ENCODE measurements around the gene B3GNT5. TPM values are rescaled to one million over a fixed set of nuclear protein-coding genes. Genes with fewer than 3 reads are reported as not detected.
A peak's percentile ranks its signal among the peaks of the same experiment; 100 is the strongest.

B3GNT5 gene
- total RNA-seq, 1 experiment from 2014 or later: 19.7 TPM

DNA sequence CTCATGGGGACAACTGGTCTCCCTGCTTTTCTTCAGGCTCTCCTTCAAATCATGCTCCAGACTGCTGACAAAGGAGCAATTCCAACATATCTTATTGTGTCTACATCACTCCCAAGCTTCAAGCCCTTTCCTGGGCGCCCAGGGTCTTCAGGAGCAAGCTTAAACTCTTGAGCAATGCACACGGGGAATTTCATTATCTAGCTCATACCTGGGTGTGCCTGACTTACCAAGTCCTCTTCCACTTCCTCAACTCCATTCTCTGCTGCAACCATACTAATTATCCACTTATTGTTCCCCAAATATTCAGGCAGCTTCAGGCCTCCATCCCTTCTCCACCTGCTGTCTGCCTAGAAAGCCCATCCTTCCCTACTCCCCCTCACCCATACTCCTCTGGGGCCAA lies 50.6 kb downstream of the B3GNT5 start:
- H3K4me1 ChIP-seq: peaks cover 26% of the 10 kb centered on the region
- H3K36me3 ChIP-seq: no peaks in the 10 kb centered on the region
- no peak overlapping the region for H3K4me3 ChIP-seq
- no peak overlapping the region for H3K27ac ChIP-seq
- H3K27me3 ChIP-seq: no peaks in the 10 kb centered on the region
- H3K9me3 ChIP-seq (replicated peaks): no peaks in the 10 kb centered on the region
- DNase-seq: no peak

DNA sequence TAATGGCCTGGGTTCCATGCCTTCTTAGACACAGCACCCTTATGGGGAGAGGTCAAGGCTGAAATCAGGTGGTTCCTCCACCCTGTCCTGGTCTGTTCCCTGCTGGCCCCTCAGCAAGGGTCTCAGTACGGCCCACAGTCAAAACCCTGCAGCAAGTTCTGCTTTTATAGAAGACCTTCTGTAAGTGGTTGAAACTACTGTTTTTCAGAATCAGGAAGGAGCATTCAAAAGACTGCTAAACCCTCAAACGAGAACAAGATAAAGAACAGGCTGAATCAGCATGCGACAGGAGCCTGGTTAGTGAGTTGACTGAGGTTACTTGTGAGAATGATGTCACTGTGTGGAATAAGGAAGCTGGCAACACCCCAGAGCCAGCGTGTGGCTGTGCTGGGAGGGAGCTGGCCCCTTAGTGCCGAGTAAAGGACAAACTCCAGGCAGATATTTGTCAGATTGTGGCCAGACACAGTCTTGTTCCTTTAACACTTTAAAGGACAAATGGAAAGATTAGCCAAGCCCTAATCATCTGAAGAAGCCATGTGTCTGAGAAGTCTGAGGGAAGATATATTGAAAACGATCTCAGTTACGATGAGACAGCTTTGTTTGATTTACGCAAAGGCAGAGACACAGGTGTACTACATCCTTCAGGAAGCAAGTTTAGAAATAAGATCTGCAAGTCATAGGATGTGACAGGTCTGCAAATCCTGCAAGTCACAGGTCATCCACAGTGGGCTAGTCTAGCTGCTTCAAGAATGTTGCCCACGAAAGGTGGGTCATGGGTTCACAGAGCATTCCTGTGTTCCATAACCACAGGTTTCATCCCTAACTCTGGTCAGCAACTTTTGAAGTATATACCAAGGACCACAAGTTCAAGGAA lies 54.0 kb downstream of the B3GNT5 start:
- peak; percentile 38 to 53 for DNase-seq
- H3K27me3 ChIP-seq: no peaks in the 10 kb centered on the region
- no peaks in the 10 kb centered on the region for H3K36me3 ChIP-seq
- H3K4me3 ChIP-seq: 0 out of 2 replicates have a peak overlapping the region, but pooled peaks have one; percentile 13
- peaks cover 11% of the 10 kb centered on the region for H3K4me1 ChIP-seq
- H3K9me3 ChIP-seq (replicated peaks): no peaks in the 10 kb centered on the region
- H3K27ac ChIP-seq: no peak overlapping the region

DNA sequence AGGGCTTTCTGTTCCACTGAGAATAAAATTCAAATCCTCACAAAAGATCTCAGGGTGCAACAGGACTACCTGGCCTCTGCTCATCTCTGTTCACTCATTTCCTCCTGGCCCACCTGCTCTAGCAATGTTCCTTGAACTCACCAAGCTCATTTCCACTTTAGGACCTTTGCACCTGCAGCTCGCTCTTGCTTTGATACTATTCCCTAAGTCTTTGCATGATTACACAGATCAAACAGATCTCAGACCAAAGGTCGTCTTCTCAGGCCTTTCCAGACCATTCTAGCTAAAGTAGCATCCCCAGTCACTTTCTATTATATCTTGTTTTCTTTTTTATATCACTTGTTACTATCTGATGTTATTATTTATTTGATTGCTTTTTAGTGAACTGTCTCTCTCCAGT lies 54.7 kb downstream of the B3GNT5 start:
- Histone ChIP-seq H3K4me1 (peaks cover 11% of the 10 kb centered on the region), H3K36me3 (no peaks in the 10 kb centered on the region), H3K4me3 (no peak overlapping the region), H3K27me3 (no peaks in the 10 kb centered on the region), H3K27ac (no peak overlapping the region), H3K9me3 (replicated peaks) (no peaks in the 10 kb centered on the region)
- DNase-seq: no peak

DNA sequence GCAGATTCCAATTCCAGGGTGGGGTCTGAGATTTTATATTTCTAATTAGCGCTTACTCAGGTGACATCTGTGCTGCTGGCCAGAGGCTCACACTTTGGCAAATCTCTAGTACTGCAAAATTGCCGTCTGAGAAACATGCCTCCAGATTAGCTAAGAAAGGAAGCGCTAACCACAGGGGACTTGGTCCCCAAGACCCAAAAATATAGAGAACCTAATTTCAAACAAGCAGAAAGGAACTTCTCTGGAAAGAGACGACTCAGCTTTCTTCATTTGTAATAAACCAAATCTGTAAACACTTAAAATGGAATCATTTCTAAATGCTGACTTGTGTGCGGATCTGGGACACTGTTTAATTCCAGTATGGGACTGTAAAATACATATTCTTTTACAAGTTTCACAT lies 55.7 kb downstream of the B3GNT5 start:
- DNase-seq: no peak
- Histone ChIP-seq H3K4me1 (peaks cover 11% of the 10 kb centered on the region), H3K27ac (no peak overlapping the region), H3K27me3 (no peaks in the 10 kb centered on the region), H3K4me3 (no peak overlapping the region), H3K36me3 (no peaks in the 10 kb centered on the region), H3K9me3 (replicated peaks) (no peaks in the 10 kb centered on the region)

DNA sequence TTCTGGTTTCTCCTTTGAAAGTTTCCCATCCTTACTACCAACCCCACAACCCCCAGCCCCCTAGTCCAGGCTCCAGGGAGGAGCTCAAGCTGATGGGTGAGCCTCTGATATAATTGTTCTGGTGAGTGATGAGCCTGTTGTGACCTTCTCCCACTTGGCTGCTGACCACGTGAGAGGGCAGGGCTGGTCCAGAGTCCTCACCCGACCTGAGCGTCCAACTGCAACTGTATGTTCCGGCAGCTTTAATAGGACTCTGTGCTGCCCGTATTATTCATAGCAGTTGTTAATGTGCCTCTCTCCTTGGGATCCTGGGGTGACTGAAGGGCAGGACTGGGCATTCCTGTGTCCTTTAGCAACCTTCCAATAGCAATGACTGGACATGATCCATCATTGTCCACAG lies 56.2 kb downstream of the B3GNT5 start:
- no peaks in the 10 kb centered on the region for H3K27me3 ChIP-seq
- H3K9me3 ChIP-seq (replicated peaks): no peaks in the 10 kb centered on the region
- no peak overlapping the region for H3K27ac ChIP-seq
- no peak overlapping the region for H3K4me3 ChIP-seq
- no peaks in the 10 kb centered on the region for H3K36me3 ChIP-seq
- DNase-seq: no peak
- H3K4me1 ChIP-seq: peaks cover 11% of the 10 kb centered on the region

DNA sequence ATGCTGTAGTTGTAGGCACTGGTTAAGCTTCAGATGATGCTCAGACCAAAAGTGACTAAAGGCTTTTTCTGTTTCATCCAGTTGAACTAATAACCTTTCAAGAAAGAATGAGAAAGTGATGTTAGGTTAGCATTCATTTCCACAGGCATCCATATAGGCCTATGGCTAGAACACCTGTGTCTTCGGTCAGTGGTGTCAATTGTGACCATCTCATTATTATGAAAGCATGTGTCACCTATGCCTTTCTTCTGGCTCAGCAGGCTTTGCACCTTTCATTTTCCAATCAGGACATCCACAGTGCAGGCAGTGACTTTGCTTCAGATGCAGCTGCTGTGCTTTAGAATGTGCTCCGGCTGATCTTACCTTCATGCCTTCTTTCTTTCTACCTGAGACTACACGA lies 57.9 kb downstream of the B3GNT5 start:
- Histone ChIP-seq H3K9me3 (replicated peaks) (no peaks in the 10 kb centered on the region), H3K27ac (no peak overlapping the region), H3K4me3 (no peak overlapping the region), H3K36me3 (no peaks in the 10 kb centered on the region), H3K4me1 (peaks cover 11% of the 10 kb centered on the region), H3K27me3 (no peaks in the 10 kb centered on the region)
- no peak for DNase-seq

DNA sequence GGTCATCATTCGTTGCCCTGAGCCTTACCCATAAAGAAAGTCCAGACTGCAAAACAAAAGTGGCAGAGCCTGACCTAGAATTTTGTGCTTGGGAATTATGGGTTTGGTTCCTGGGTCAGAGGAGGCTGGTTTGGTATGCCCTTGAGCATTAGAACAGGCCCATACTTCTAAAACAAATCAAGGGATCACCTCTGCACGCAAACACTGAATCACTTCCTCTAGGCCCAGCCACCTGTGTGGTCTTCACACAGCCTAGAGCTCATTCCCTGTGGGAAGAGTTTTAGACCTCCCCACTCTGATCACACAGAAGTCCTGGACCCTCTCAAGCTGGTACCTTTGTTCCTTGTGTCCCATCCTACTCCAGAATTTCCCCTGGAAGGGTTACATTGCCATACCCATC lies 59.4 kb downstream of the B3GNT5 start:
- Histone ChIP-seq H3K36me3 (no peaks in the 10 kb centered on the region), H3K27me3 (no peaks in the 10 kb centered on the region), H3K9me3 (replicated peaks) (no peaks in the 10 kb centered on the region), H3K27ac (no peak overlapping the region), H3K4me3 (no peak overlapping the region), H3K4me1 (peaks cover under 1% of the 10 kb centered on the region; the same call in 1 of the 2 replicates)
- DNase-seq: no peak

DNA sequence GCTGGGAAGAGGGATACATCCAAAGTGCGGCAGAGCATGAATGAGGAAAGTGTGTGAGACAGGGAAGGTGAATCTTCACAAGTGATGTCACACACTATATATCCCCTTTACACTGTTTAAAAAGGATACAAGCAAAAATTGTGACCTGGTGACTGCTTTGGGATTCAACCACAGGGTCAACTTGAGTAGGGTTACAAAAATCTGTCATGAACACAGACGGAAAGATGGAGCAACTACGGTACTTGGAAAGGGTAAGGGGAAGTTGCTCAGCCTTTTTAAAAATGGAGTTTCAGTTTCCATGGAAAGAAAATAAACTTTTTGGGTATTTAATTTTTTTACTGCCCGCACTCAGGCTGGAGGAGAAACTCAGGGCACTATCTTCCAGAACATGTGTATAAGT lies 60.3 kb downstream of the B3GNT5 start:
- Histone ChIP-seq H3K27me3 (no peaks in the 10 kb centered on the region), H3K27ac (no peak overlapping the region)

DNA sequence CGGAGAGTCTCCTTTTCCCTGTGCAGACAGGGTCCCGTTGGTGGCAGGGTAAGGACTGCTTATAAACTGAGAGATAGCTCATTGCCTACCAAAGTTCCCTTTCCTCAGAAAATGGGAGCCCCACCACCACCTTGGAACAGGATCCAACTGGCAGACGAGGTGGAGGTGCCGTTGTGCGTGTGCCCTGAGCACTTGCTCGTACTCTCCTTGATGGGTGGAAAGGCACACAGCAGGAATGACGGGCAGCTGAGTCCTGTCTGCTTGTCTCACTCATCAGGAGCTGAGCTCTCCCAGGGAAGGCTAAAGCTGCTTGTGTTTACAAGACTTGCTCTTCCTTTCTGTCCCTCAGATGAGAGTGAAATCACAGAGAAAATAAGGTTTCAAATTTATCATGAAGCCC lies 60.7 kb downstream of the B3GNT5 start:
- no peaks in the 10 kb centered on the region for H3K9me3 ChIP-seq (replicated peaks)
- H3K27ac ChIP-seq: no peak overlapping the region
- no peak overlapping the region for H3K4me3 ChIP-seq
- H3K36me3 ChIP-seq: no peaks in the 10 kb centered on the region
- no peaks in the 10 kb centered on the region for H3K4me1 ChIP-seq
- DNase-seq: no peak
- no peaks in the 10 kb centered on the region for H3K27me3 ChIP-seq

More for the DNA sequence above, 60.3 kb downstream of the B3GNT5 start:
- Histone ChIP-seq H3K36me3 (no peaks in the 10 kb centered on the region), H3K4me1 (no peaks in the 10 kb centered on the region), H3K4me3 (no peak overlapping the region), H3K9me3 (replicated peaks) (no peaks in the 10 kb centered on the region)
- DNase-seq: no peak

DNA sequence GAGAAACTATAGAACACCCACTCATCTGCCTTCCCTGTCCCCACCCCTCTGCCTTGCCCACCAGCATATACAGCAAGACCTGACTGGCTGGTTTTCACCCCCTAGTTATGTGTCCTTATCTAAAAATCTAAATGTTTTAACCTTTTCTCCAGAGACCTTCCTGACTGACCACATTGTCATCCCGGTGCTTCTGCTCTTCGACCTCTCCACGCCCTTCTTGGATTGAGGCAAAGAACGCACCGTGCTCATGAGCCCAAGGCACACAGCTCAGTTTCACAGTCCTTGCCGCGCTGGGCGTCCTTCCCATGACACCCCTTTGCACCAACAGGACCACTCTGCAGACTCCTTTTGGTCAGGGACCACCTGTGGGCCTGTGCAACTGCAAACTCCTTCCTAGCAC lies 62.7 kb downstream of the B3GNT5 start:
- no peak overlapping the region for H3K27ac ChIP-seq
- H3K27me3 ChIP-seq: no peaks in the 10 kb centered on the region
- no peaks in the 10 kb centered on the region for H3K36me3 ChIP-seq
- no peak for DNase-seq
- H3K4me1 ChIP-seq: no peaks in the 10 kb centered on the region
- no peaks in the 10 kb centered on the region for H3K9me3 ChIP-seq (replicated peaks)
- H3K4me3 ChIP-seq: no peak overlapping the region

DNA sequence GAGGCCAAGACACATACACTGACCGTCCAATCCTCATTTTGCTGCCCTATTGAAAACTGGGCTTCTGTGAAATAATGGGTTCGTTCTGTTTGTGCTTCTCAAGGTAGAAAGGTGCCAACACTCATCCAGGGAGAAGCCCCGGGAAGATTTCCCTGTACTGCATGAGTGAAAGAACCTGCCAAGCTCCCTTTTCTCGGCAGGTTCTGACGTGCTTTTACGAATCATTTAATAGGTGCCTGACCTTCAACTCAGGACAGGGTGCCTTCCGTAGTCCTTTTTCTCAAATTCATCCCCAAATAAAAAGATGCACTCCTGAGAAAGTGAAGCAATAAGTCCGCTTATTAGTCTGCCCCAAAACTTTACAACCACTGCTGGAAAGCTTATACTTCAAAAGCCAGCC lies 64.2 kb downstream of the B3GNT5 start:
- Histone ChIP-seq H3K36me3 (no peaks in the 10 kb centered on the region), H3K4me3 (no peak overlapping the region), H3K27me3 (no peaks in the 10 kb centered on the region), H3K9me3 (replicated peaks) (no peaks in the 10 kb centered on the region), H3K4me1 (no peaks in the 10 kb centered on the region), H3K27ac (no peak overlapping the region)
- no peak for DNase-seq

DNA sequence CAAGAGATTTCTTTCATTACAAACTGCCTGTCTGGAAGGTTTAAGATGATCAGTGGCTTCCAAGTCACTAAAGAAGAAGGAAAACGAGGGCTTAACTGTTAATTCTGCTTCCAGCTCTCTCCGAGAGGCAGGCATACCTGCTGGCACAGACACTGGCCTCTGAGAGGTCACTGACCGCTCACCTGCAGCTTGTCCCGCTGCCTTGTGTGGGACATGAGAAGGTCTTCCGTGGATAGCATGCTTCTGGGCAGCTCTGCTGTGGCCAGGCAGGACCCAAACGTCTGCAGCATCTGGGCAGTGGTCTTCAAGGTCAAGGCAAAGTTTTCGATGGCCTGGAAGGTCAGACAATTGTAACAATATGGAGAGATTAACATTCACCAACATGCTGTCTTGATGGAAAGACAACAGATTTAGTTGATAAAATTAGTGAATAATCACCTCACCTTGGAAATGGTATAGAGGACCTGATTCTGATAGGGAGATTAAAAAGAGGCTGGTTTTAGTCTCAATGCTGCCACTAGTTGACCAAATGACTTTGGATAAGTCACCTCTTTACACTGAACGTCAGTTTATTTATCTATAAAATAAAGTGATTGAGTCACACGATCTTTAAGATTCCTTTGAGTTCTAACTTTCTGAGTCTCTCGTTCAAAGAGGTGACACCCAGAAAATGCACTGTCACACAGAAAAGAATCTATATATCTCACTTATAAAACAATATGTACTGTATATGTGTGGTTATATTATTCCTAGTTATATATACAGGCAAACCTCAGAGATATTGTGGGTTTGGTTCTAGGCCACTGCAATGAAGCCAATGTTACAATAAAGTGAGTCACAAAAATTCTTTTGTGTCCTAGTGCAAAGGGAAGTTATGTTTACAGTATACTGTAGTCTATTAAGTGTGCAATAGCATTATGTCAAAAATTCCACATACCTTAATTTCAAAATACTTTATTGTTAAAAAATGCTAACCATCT lies 65.1 kb downstream of the B3GNT5 start:
- Histone ChIP-seq H3K4me1 (no peaks in the 10 kb centered on the region), H3K27me3 (no peaks in the 10 kb centered on the region), H3K27ac (no peak overlapping the region), H3K4me3 (no peak overlapping the region), H3K9me3 (replicated peaks) (no peaks in the 10 kb centered on the region), H3K36me3 (no peaks in the 10 kb centered on the region)
- no peak for DNase-seq

DNA sequence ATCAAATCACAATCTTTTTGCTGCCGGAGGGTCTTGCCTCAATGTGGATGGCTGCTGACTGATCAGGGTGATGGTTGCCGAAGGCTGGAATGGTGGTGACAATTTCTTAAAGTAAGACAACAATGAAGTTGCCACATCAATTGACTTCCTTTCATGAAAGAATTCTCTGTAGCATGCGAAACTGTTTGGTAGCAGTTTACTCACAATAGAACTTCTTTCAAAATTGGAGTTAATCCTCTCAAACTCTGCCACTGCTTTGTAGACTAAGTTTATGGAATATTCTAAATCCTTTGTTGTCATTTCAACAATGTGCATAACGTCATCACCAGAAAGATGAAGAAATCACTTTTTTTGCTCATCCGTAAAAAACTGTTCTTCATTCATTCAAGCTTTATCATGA lies 65.8 kb downstream of the B3GNT5 start:
- H3K4me3 ChIP-seq: no peak overlapping the region
- no peaks in the 10 kb centered on the region for H3K9me3 ChIP-seq (replicated peaks)
- no peak for DNase-seq
- H3K4me1 ChIP-seq: no peaks in the 10 kb centered on the region
- H3K27ac ChIP-seq: no peak overlapping the region
- no peaks in the 10 kb centered on the region for H3K36me3 ChIP-seq
- H3K27me3 ChIP-seq: no peaks in the 10 kb centered on the region

DNA sequence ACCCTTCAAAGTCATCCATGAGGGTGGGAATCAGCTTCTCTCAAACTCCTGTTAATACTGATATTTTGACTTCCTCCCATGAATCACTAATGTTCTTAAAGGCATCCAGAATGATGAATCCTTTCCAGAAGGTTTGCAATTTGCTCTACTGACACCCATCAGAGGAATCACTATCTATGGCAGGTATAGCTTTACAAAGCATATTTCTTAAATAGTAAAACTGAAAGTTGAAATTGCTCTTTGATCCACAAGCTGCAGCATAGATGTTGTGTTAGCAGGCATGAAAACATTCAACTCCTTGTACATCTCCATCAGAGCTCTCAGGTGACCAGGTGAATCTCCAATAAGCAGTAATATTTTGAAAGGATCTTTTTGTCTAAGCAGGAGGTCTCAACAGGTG lies 66.3 kb downstream of the B3GNT5 start:
- no peak overlapping the region for H3K27ac ChIP-seq
- no peaks in the 10 kb centered on the region for H3K27me3 ChIP-seq
- H3K4me1 ChIP-seq: no peaks in the 10 kb centered on the region
- no peak for DNase-seq
- no peak overlapping the region for H3K4me3 ChIP-seq
- no peaks in the 10 kb centered on the region for H3K9me3 ChIP-seq (replicated peaks)
- H3K36me3 ChIP-seq: no peaks in the 10 kb centered on the region
